IMR-90 (cell line): ENCODE results near the gene WWC1. TPM values are rescaled to one million over a fixed set of nuclear protein-coding genes. Genes with fewer than 3 reads are reported as not detected.

ENCODE experiments used
- ATAC-seq: fragments of 200-7000 bp; cut with Tn5 transposase; 2 replicates; pipeline ENCODE4 v1.9.1; 2020; ENCODE audit warnings: low read depth, mild to moderate bottlenecking, moderate library complexity
- BruUV-seq: library from RNA; stranded (reverse); fragments of 400-500 nt; replicated peaks from 2 replicates; lab custom pipeline; 2021; lab: Mats Ljungman, UMichigan
- CTCF ChIA-PET: fragments of 300-600 bp; formaldehyde crosslinking; extraction: SDS; loops from one replicate; lab custom pipeline; 2021; ENCODE audit warnings: antibody characterized with exemption; lab: Yijun Ruan, JAX
- POLR2A ChIA-PET: fragments of 300-600 bp; sonication (Branson Sonifier 250); formaldehyde crosslinking; loops from one replicate; lab custom pipeline; 2022; ENCODE audit warnings: antibody characterized with exemption; ENCODE audit not compliant: unreplicated experiment; lab: Charles Lee
- DNase-seq: peaks from one replicate; pipeline ENCODE4 v3.0.0; 2013
- H2AFZ ChIP-seq: replicated peaks from 2 replicates; pipeline ENCODE3; 2013; ENCODE audit warnings: low read length, mild to moderate bottlenecking; ENCODE audit not compliant: poor library complexity
- H2AK5ac ChIP-seq: 2 replicates; pipeline ENCODE4 v1.6.1; 2013; ENCODE audit warnings: low read depth, low read length, inconsistent platforms
- H2AK9ac ChIP-seq: replicated peaks from 2 replicates; pipeline ENCODE3; 2013; ENCODE audit warnings: mild to moderate bottlenecking, low read depth, low read length, moderate library complexity; ENCODE audit not compliant: poor library complexity
- H2BK120ac ChIP-seq: 2 replicates; pipeline ENCODE4 v1.6.1; 2013; ENCODE audit warnings: low read depth, low read length, inconsistent platforms
- H2BK15ac ChIP-seq: 3 replicates; pipeline ENCODE4 v1.6.1; 2013; ENCODE audit warnings: low read depth, low read length, inconsistent platforms
- H2BK20ac ChIP-seq: 2 replicates; pipeline ENCODE4 v1.6.1; 2013; ENCODE audit warnings: low read depth, mild to moderate bottlenecking, inconsistent platforms, low read length, moderate library complexity
- H2BK5ac ChIP-seq: 2 replicates; pipeline ENCODE4 v1.6.1; 2013; ENCODE audit warnings: mild to moderate bottlenecking, low read depth, low read length, inconsistent platforms; ENCODE audit not compliant: poor library complexity, severe bottlenecking
- H3K14ac ChIP-seq: replicated peaks from 2 replicates; pipeline ENCODE4 v1.6.1; 2013; ENCODE audit warnings: low read depth, low read length, inconsistent platforms
- H3K18ac ChIP-seq: 2 replicates; pipeline ENCODE4 v1.6.1; 2013; ENCODE audit warnings: low read depth, low read length, control low read depth
- H3K23ac ChIP-seq: 2 replicates; pipeline ENCODE4 v1.6.1; 2013; ENCODE audit warnings: low read depth, low read length, inconsistent platforms
- H3K27ac ChIP-seq: 2 replicates; pipeline ENCODE4 v1.5.1; 2013; ENCODE audit warnings: mild to moderate bottlenecking, control low read depth, low read length; ENCODE audit not compliant: insufficient read depth
- H3K27me3 ChIP-seq: 2 replicates; pipeline ENCODE4 v1.6.1; 2013; ENCODE audit warnings: low read length; ENCODE audit not compliant: control insufficient read depth, insufficient read depth
- H3K36me3 ChIP-seq: 2 replicates; pipeline ENCODE4 v1.6.1; 2013; ENCODE audit warnings: low read length, mixed read lengths; ENCODE audit not compliant: control insufficient read depth, insufficient read depth
- H3K4ac ChIP-seq: 2 replicates; pipeline ENCODE4 v1.6.1; 2013; ENCODE audit warnings: low read depth, low read length, inconsistent platforms
- H3K4me1 ChIP-seq: 2 replicates; pipeline ENCODE4 v1.6.1; 2013; ENCODE audit warnings: low read length, mixed read lengths; ENCODE audit not compliant: control insufficient read depth, insufficient read depth
- H3K4me2 ChIP-seq: 2 replicates; pipeline ENCODE4 v1.6.1; 2013; ENCODE audit warnings: low read depth, mild to moderate bottlenecking, control low read depth, low read length, moderate library complexity
- H3K4me3 ChIP-seq: 2 replicates; pipeline ENCODE4 v1.5.1; 2013; ENCODE audit warnings: low read depth, mild to moderate bottlenecking, control low read depth, low read length, moderate library complexity; ENCODE audit not compliant: insufficient read depth
- H3K56ac ChIP-seq: 2 replicates; pipeline ENCODE4 v1.6.1; 2013; ENCODE audit warnings: low read length, inconsistent platforms; ENCODE audit not compliant: insufficient read depth; ENCODE audit errors: extremely low read depth
- H3K79me1 ChIP-seq, 2 experiments: 2 replicates each; pipeline ENCODE4 v1.6.1; 2013; ENCODE audit warnings: low read length in 2 of 2, inconsistent platforms in 1 of 2, low read depth in 1 of 2
- H3K9ac ChIP-seq: 2 replicates; pipeline ENCODE4 v1.6.1; 2013; ENCODE audit warnings: low read depth, low read length, control low read depth
- H3K9me1 ChIP-seq: 2 replicates; pipeline ENCODE4 v1.6.1; 2013; ENCODE audit warnings: low read length, inconsistent platforms; ENCODE audit not compliant: insufficient read depth
- H3K9me3 ChIP-seq: 2 replicates; pipeline ENCODE4 v1.6.1; 2013; ENCODE audit warnings: low read length; ENCODE audit not compliant: control insufficient read depth, insufficient read depth
- H4K20me1 ChIP-seq: 2 replicates; pipeline ENCODE4 v1.6.1; 2013; ENCODE audit warnings: low read length, inconsistent platforms; ENCODE audit not compliant: insufficient read depth
- H4K5ac ChIP-seq: 2 replicates; pipeline ENCODE4 v1.6.1; 2013; ENCODE audit warnings: mild to moderate bottlenecking, low read depth, low read length, control low read depth
- H4K8ac ChIP-seq, 2 experiments: 2 replicates each; pipeline ENCODE4 v1.6.1; 2013; ENCODE audit warnings: low read depth in 2 of 2, low read length in 2 of 2, control low read depth in 1 of 2, inconsistent platforms in 1 of 2
- H4K91ac ChIP-seq: 2 replicates; pipeline ENCODE4 v1.6.1; 2013; ENCODE audit warnings: low read depth, low read length, inconsistent platforms; ENCODE audit not compliant: insufficient read depth
- BHLHE40 ChIP-seq: fragments of 150-350 bp; IDR thresholded peaks from 2 replicates; pipeline ENCODE4 v1.6.1; 2016; ENCODE audit warnings: mild to moderate bottlenecking, low read depth, low read length
- CEBPB ChIP-seq: IDR thresholded peaks from 2 replicates; pipeline ENCODE4 v1.6.1; 2012; ENCODE audit warnings: low read depth, low read length, improper control_type of control experiment
- MAZ ChIP-seq: IDR thresholded peaks from 2 replicates; pipeline ENCODE4 v1.6.1; 2012; ENCODE audit warnings: low read depth, mild to moderate bottlenecking, low read length, improper control_type of control experiment, moderate library complexity, borderline replicate concordance
- MXI1 ChIP-seq: IDR thresholded peaks from 2 replicates; pipeline ENCODE4 v1.6.1; 2012; ENCODE audit warnings: low read depth, mild to moderate bottlenecking, low read length, moderate library complexity, borderline replicate concordance
- NFE2L2 ChIP-seq: fragments of 150-350 bp; IDR thresholded peaks from 2 replicates; pipeline ENCODE4 v1.6.1; 2016; ENCODE audit warnings: low read depth, mild to moderate bottlenecking, low read length
- POLR2A ChIP-seq: IDR thresholded peaks from 2 replicates; pipeline ENCODE4 v1.6.1; 2012; ENCODE audit warnings: mild to moderate bottlenecking, low read depth, low read length
- RCOR1 ChIP-seq: IDR thresholded peaks from 2 replicates; pipeline ENCODE4 v1.6.1; 2012; ENCODE audit warnings: mild to moderate bottlenecking, low read length, improper control_type of control experiment; ENCODE audit not compliant: insufficient replicate concordance
- RFX5 ChIP-seq: IDR thresholded peaks from 2 replicates; pipeline ENCODE4 v1.8.0; 2012; ENCODE audit warnings: low read depth, mild to moderate bottlenecking, low read length, moderate library complexity
- WGBS, 2 experiments: methylation state at CpG; one replicate each; pipeline versions ENCODE4 v1.1.5 to v1.1.7; 2013; ENCODE audit warnings: missing lambda C conversion rate in 2 of 2; ENCODE audit not compliant: insufficient read length in 1 of 2; ENCODE audit errors: extremely low coverage in 2 of 2; 5-methylcytosine and 5-hydroxymethylcytosine counted together
- dilution Hi-C: fragments of 300-500 bp; cut with HindIII; formaldehyde crosslinking; loops from one replicate; pipeline ENCODE4 v1.14.3; 2018; ENCODE audit warnings: low sequenced_read_pairs; ENCODE audit not compliant: unreplicated experiment
- in situ Hi-C: fragments of 300-500 bp; cut with MboI; formaldehyde crosslinking; loops from 3 replicates; pipeline ENCODE4 v1.14.3; 2019; ENCODE audit warnings: low sequenced_read_pairs, inconsistent platforms, mixed read lengths
- intact Hi-C: fragments of 100-400 bp; cut with micrococcal nuclease; formaldehyde crosslinking; loops from 2 replicates; pipeline ENCODE4 v1.10.0; 2022
- polyA plus RNA-seq, 3 experiments: library from polyadenylated mRNA; depleted of rRNA; stranded (reverse); fragments of >200 nt; gene quantifications; 2 replicates each; pipeline ENCODE4 v1.2.3, GENCODE V29; 2012; ENCODE audit warnings: low replicate concordance in 1 of 3
- total RNA-seq: library from RNA; depleted of rRNA; stranded (reverse); fragments of >200 nt; gene quantifications from 2 replicates; pipeline ENCODE4 v1.2.3, GENCODE V29; 2012
- TF ChIP-seq, protein P1 (sequence below): fragments of 150-350 bp; IDR thresholded peaks from 2 replicates; pipeline ENCODE4 v1.6.1; 2017; ENCODE audit warnings: mild to moderate bottlenecking, antibody characterized with exemption, low read length, low read depth
- TF ChIP-seq, protein P2 (sequence below): fragments of 150-350 bp; IDR thresholded peaks from 2 replicates; pipeline ENCODE4 v1.6.1; 2016; ENCODE audit warnings: low read depth, mild to moderate bottlenecking, low read length, moderate library complexity, borderline replicate concordance

Gene WWC1
- total and polyA plus RNA-seq, 2 of the 4 experiments (the other 2 are of a cell fraction), result 9.1 to 10.3 TPM

DNA sequence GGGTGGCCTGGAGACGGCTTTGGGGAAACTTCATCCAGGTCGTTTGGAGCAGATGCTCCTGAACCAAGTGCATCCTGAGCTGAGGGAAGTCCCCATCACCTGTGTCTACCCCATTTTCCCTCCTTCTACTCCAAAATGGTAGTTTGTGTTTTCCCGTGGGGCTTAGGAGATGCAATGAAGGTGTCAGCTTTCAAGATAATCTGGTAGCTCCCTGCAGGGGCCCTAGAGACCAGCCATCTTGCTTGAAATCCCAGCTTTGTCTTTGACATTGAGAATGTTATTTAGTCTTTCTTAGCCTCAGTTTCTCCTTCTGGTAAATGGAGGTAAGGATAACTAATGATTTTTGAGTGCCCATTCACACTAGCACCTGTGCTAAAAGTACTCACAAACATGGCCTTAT lies 77.4 kb downstream of the WWC1 start:
- Histone ChIP-seq H4K8ac (no peak overlapping the region), H3K18ac (no peak overlapping the region), H3K4me1 (peaks cover 19% of the 10 kb centered on the region), H3K23ac (no peak overlapping the region), H2AFZ (no peak overlapping the region), H2AK9ac (no peak overlapping the region), H2BK5ac (no peak overlapping the region), H3K27me3 (no peaks in the 10 kb centered on the region), H3K4ac (no peak overlapping the region), H2BK120ac (no peak overlapping the region), H3K56ac (no peak overlapping the region), H2BK15ac (no peak overlapping the region), H3K4me3 (no peak overlapping the region), H3K79me1 (peaks cover 3 to 22% of the 10 kb centered on the region in 2 experiments; a peak in 3 of 4 replicates), H3K9me3 (no peaks in the 10 kb centered on the region), H3K14ac (no peak overlapping the region), H4K91ac (no peak overlapping the region), H4K5ac (no peak overlapping the region), H3K4me2 (no peak overlapping the region), H2BK20ac (no peak overlapping the region), H4K20me1 (no peaks in the 10 kb centered on the region), H2AK5ac (no peak overlapping the region), H3K9ac (no peak overlapping the region), H3K27ac (no peak overlapping the region), H3K9me1 (peaks cover 22% of the 10 kb centered on the region), H3K36me3 (no peaks in the 10 kb centered on the region)
- TF ChIP-seq, protein P1, sequence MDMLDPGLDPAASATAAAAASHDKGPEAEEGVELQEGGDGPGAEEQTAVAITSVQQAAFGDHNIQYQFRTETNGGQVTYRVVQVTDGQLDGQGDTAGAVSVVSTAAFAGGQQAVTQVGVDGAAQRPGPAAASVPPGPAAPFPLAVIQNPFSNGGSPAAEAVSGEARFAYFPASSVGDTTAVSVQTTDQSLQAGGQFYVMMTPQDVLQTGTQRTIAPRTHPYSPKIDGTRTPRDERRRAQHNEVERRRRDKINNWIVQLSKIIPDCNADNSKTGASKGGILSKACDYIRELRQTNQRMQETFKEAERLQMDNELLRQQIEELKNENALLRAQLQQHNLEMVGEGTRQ, result no peak
- TF ChIP-seq POLR2A (no peak), CEBPB (no peak), BHLHE40 (no peak), RCOR1 (no peak), RFX5 (no peak), MAZ (no peak), NFE2L2 (no peak), MXI1 (no peak)
- TF ChIP-seq, protein P2, sequence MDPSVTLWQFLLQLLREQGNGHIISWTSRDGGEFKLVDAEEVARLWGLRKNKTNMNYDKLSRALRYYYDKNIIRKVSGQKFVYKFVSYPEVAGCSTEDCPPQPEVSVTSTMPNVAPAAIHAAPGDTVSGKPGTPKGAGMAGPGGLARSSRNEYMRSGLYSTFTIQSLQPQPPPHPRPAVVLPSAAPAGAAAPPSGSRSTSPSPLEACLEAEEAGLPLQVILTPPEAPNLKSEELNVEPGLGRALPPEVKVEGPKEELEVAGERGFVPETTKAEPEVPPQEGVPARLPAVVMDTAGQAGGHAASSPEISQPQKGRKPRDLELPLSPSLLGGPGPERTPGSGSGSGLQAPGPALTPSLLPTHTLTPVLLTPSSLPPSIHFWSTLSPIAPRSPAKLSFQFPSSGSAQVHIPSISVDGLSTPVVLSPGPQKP, result no peak
- ATAC-seq (no peak), DNase-seq (no peak)
- no CpG with 5 or more reads among the region's 3 CpGs for WGBS, 2 experiments
- BruUV-seq, result no TSS peak
- intact Hi-C loops, result no loop called here
- dilution Hi-C loops, result no loop called here
- CTCF ChIA-PET, result interaction anchor here (0.8 kb wide), 1 partner anchor 41 kb away, joined by 3 read pairs; no protein-coding TSS in a partner anchor
- in situ Hi-C loops, result no loop called here
- POLR2A ChIA-PET, result no interaction called here
